Stimulated activated CD8-positive, alpha-beta memory T cell treated with anti-CD3 and anti-CD28 coated beads, Interleukin-4, amount 100 ng/mL, for 1 hour (primary cell): Measurements from ENCODE around the gene SFXN3.

Experiments
- DNase-seq, 2 donors: peaks; one replicate each; pipeline ENCODE4 v3.0.0-alpha.2; 2020; ENCODE audit warnings: low read depth in 2 of 2, low spot score in 1 of 2

The SFXN3 gene

GRCh38 chr10:101072923-101073322 is 41.9 kb downstream of the SFXN3 start:
- no peak for DNase-seq

GRCh38 chr10:101073631-101074030 is 42.6 kb downstream of the SFXN3 start:
- DNase-seq, result no peak

DNA sequence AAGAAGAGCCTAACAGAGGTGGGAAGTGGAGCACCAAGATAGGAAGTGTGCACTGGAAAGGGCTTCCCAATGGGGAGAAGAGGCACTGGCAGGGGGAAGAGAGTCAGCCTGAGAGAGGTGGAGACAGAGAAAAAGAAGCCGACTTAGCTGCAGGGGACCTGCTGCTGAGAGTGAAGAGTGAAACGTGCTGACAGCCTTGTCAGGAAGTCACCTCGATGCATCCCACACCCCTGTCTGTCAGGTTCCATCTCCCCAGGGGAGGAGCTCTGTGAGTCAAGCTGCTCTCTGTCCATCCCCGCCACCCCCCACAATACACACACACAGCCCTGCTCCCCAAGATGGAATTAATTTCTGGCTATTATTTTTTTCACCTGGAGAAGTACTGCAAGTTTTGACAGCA is 44.7 kb downstream of the SFXN3 start:
- DNase-seq, result no peak

- DNase-seq, result no peak
Measured at GRCh38 chr10:101076630-101077029, 45.6 kb downstream of the SFXN3 start.

DNA sequence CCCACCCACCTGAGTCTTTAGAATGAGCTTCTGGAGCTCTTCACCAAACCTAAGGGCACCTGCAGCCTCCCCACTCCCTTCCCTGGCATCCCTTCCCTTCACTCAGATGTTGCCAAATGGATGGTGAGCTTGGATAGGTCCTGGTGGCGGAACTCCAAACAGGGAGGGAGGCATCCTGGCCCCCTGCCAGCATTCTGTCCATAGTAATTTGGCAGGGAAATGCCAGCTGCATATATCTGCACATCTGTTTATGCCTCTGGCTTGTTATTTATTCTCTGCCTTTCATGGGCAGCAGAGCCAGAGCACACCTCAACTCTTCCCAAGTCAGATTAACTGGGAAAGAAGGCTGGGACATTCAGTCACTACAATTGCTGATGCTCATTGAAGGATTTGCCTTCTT is 48.8 kb downstream of the SFXN3 start:
- no peak for DNase-seq

DNA sequence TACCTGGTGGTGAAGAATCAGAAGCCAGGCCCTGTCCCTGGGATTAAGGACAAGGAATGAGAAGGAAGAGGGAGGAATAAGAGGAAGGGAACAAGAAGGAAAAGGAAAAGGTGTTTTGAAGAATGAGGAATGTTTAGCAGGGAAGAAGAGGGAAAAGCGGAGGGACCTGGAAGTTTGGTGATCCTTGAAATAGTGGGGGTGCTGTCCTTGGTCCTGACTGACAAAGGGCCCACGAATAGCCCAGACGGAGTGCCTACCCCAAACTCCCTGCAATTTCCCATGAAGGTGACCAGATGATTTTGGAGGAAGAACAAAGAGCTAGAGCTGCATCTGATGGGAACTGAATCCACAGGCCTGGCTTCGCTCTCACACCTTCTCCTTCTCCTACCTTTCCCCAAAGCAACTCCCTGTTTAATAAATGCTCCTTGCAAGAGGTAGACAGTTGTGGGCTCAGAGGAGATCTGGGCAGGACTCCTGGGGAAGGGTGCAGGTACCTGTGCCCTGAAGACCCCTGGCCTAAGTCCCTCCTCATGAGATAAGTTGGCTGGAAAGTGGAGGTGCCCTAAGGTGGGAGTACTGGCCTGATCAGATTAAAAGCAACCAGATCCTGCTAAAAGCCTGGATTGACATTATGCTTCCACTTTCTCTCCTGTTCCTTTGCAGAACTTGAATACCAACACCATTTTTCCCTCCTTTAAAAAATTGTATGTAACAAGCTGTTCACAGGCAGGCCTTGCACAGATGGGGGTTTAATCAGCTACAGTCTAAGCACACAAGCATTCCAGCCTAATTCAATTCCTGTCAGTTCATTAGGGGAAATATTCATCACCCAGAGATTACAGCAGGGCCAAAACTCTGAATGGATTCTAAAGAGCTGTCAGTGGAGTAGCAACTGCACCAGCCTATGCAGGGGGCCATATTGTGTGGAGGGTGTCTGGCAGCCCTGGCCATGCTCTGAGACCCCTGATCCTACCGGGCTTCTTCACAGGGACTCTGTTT is 50.2 kb downstream of the SFXN3 start:
- DNase-seq, result no peak

DNA sequence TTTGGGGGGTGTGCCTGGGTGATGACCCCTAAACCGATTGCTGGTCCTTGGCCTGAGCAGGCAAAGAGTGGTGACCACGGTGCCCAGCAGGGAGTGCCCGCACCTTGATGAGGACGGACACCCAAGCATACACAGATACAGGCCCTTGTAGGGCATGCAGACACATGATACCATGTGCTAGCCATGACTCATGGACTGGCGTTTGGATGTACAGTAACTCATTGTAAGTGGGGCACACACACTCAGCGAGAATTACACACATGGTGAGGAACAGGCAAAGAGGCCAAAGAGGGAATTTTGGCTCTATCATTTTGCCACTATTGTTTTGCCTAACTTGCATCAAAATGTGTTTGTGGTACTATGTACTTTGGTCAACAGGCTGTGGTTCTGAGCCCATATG is 54.8 kb downstream of the SFXN3 start:
- DNase-seq, result no peak

DNA sequence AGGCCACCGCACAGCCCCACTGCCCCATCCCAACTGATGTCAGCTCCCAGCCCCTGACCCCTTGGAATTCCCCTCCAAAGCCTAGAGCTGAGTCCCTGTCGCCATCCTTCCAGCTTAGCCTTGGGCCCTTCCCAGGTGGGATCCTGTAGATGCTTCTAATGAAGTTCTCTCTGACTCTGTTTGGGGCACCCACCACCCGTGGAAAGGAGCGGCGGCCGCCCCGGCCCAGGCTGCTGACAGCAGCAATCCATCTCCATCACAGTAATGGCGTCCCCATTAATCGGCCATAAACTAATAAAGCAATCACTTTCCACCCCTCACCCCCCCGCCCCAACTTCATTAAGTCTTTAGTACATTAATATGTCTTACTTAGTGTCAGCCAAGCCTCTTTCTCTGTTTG is 56.3 kb downstream of the SFXN3 start:
- DNase-seq, result no peak

- DNase-seq, result no peak
Measured at GRCh38 chr10:101087965-101088364, 56.9 kb downstream of the SFXN3 start.

GRCh38 chr10:101089520-101090299 is 58.7 kb downstream of the SFXN3 start:
- DNase-seq, result no peak

- DNase-seq, result no peak
Measured at GRCh38 chr10:101090597-101090996, 59.6 kb downstream of the SFXN3 start.
